HG02840 (cell line): ENCODE results near the gene ACOT13.
"Not testable (repeated sequence)": the region's sequence is repeated elsewhere in the genome, so short reads cannot be mapped to it uniquely, and the experiment has no call there.

Experiments
- ATAC-seq: cut with Tn5 transposase; IDR thresholded peaks from one replicate; pipeline ENCODE4 v1.9.1; 2021; ENCODE audit warnings: mild to moderate bottlenecking, moderate library complexity, moderate number of reproducible peaks; ENCODE audit not compliant: unreplicated experiment, low FRiP score

The ACOT13 gene

GRCh38 chr6:24666641-24667377 lies at the start of gene ACOT13, which contains the start of gene TDP2:
ACOT13 (plus strand) TSS chr6:24667077; CDS start chr6:24667264, 187 bp downstream.
TDP2 (minus strand) TSS chr6:24666899; CDS start chr6:24666862, 37 bp downstream.
- peak; percentile 95 for ATAC-seq

- ATAC-seq: no peak
These were observed 47.2 kb upstream of the ACOT13 start for GRCh38 chr6:24619661-24620060.

GRCh38 chr6:24620637-24621036 lies 46.2 kb upstream of the ACOT13 start:
- no peak for ATAC-seq

- no peak for ATAC-seq
These were observed 45.1 kb upstream of the ACOT13 start for GRCh38 chr6:24621626-24622289.

DNA sequence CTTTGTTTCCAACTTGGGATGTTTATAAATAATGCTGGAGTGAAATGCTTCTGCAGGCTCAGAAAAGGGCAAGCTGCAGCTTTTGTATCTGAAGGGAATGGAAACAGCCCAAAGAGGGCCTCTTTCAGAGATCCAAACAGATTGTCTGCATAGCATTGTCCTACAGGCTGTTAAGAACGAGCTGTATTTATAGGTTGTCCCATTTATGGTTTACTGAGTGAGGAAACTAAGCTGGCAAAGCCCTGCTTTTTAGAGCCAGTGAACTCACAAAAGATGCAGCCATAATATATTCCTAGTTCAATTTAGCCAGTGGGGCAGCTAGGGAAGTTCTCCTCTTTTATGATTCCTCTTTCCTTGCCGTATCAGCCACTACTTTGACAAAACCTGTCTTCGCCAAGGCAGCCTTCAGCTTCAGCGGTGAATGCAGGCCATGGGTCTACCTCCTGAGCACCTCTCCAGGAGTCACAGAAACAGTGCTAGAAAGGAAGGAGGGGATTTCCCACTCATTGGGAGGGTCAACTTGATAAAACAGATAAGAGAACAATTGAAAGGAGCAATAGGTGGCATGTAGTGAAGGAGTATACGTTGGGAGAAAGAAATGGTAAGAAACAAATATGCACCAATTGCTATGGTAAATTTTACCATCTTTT lies 35.9 kb upstream of the ACOT13 start:
- ATAC-seq: no peak

DNA sequence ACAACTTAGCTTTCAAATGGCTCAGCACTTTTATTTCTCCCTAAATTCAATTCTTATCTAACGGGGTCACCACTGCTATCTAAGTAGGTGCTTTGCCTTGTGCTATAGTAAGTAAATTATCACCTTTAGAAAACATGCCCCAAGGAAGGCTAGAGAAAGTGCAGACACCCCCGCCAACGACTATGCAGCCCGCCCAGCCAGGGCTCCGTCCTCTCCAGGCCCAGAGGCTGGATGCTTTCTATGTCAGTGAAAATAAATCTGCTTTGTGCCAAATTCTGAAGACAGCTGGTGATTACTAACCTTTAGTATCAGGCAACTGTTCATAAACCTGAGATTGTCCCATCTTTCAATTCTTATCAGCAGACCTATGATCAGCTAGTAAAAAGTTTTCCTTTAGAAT lies 35.2 kb upstream of the ACOT13 start:
- ATAC-seq: no peak

DNA sequence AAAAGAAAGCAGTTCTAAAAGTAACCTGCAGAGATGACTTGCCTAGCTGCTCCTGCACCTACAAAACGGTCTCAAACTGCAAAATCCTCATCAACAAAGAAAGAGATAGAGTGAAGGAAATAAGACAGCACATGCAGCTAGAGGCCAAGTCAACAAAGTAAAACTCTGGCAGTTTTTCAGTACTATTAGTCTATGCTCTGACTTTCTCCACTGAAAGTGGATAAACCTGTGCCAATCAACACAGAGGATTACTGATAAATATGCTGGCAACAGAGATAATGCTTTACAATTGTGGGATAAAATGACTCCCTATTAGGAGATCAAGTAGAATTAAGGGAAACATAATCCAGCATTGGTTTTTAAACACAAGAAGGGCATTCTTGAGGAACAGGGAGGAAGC lies 34.3 kb upstream of the ACOT13 start:
- no peak for ATAC-seq

GRCh38 chr6:24636681-24637080 lies 30.2 kb upstream of the ACOT13 start:
- ATAC-seq: no peak

- no peak for ATAC-seq
These were observed 26.7 kb upstream of the ACOT13 start for GRCh38 chr6:24640166-24640565.

DNA sequence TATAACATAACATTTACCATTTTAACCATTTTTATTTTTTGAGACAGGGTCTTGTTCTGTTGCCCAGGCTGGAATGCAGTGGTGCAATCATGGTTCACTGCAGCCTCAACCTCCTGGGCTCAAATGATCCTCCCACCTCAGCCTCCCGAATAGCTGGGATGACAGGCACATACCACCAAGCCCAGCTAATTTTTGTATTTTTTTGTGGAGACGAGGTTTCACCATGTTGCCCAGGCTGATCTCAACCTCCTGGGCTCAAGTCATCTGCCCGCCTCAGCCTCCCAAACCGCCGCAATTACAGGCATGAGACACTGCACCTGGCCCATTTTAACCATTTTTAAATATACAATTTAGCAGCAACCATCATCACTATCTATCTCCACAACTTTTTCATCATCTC lies 26.2 kb upstream of the ACOT13 start:
- ATAC-seq: not testable (repeated sequence)

- ATAC-seq: no peak
These were observed 24.8 kb upstream of the ACOT13 start for GRCh38 chr6:24642061-24642460.

DNA sequence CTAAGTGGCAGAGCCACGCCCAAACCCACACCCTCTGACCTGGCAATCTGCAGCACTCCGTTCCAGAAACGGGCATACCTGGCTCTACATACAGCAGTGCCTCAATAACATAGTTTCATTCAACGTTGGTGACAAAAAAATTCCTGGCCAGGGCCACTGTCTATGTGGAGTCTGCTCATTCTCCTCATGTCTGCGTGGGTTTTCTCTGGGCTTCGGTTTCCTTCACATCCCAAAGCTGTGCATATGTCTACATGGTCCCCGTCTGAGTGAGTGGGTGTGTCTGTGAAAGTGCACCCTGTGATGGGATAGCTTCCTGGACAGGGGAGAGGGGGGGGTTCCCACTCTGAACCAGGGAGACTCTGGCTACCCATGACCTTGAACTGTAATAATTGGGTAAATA lies 23.0 kb upstream of the ACOT13 start:
- no peak for ATAC-seq

GRCh38 chr6:24644377-24644776 lies 22.5 kb upstream of the ACOT13 start:
- ATAC-seq: no peak

- no peak for ATAC-seq
These were observed 20.1 kb upstream of the ACOT13 start for GRCh38 chr6:24646771-24647170.

DNA sequence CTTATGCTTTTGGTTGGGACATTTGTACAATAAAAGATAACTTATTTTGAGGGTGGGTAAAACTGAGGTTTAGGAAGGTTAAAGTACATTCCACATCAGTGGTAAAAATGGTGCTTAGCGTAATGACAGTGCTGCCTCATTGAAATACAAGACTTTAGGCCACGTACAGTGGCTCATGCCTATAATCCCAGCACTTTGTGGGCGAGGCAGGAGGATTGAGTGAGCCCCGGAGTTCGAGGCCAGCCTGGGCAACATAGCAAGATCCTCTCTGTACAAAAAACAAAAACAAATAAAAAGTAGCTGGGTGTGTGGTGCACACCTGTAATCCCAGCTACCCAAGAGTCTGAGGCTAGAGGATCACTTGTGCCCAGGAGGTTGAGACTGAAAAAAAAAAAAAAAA lies 18.6 kb upstream of the ACOT13 start:
- ATAC-seq: no peak

- ATAC-seq: no peak
These were observed 17.2 kb upstream of the ACOT13 start for GRCh38 chr6:24649691-24650090.

DNA sequence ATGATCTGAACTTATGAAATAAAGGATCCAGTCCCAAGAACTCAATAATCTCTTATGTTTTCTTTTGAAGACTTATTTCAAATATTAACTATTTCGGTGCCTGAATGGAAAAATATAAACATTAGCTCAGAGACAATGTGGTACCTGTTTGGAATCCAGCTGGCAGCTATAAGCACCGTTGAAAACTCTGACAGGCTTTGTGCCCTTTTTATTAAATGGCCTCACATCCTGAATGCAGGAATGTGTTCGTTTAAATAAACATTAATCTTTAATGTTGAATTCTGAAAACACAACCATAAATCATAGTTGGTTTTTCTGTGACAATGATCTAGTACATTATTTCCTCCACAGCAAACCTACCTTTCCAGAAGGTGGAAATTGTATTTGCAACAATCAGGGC lies 16.5 kb upstream of the ACOT13 start:
- no peak for ATAC-seq

- no peak for ATAC-seq
These were observed 11.7 kb upstream of the ACOT13 start for GRCh38 chr6:24655215-24655614.

DNA sequence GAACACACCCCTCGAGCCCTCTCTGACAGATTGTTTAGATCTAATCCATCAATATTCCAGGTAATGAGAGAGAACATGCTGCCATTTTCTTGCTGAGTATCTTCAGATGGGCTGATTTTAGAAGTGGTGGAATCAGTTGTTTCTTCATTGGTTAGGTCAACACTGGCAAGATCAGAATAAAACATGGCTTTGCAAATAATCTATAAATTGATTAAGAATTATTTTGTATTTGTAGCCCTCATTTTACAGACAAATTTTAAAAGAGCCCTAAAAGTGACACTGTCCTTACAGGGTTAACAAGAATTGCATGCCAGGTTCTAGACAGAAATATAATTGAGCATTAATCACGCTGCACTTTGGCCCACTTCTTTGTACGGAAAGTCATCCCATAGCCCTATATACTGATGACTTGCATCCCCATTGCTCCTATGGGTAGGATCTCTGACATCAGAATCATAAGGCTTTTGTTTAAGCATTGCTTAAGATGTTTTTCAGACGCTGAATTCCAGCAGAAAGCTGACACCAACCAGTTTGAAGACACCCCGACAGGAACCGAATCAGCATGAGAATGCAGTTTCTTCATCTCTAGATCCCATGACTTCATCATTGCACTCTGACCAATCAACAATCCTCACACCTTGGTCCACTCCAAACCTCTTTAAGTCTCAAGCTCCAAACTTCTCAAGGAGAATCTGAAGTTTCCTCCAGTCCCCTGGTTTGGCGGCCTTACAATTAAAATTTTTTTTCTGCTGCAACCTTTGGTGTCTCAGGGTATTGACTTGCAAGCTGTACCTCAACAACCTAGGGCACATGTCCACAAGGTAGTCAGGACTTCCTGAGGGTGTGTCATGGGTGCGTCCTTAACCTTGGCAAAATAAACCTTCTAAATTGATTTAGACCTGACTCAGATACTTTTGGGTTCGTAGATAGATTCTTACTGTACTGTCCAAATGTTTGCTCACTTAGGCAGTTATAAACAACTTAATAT lies 8.0 kb upstream of the ACOT13 start:
- no peak for ATAC-seq

- ATAC-seq: no peak
These were observed 7.3 kb upstream of the ACOT13 start for GRCh38 chr6:24659561-24659960.
